NAMALWA (cell line): ENCODE results near the gene DPP7.
A peak's percentile ranks its signal among the peaks of the same experiment; 100 is the strongest.

Experiments used
- DNase-seq: peaks from one replicate; pipeline ENCODE4 v3.0.0-alpha.2; 2015; ENCODE audit warnings: low spot score

Gene DPP7

DNA sequence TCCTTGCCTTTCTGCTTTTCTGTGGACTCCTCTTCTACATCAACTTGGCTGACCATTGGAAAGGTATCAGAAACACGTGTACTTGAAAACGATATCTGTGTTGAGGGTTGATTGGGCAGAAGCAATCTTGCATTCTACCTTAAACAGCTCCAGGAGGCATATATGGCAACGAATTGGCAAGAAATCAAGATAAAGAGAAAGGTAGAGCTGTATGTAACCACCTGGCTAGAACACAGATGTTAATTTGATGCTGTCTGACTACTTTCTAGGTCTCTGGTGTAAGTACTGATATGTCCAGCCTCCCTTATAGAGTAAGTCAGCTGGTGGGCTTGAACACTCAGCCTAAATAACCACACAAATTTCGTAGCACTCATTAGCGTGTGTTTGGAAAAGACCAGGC, 26.4 kb downstream of the DPP7 start:
- no peak for DNase-seq

DNA sequence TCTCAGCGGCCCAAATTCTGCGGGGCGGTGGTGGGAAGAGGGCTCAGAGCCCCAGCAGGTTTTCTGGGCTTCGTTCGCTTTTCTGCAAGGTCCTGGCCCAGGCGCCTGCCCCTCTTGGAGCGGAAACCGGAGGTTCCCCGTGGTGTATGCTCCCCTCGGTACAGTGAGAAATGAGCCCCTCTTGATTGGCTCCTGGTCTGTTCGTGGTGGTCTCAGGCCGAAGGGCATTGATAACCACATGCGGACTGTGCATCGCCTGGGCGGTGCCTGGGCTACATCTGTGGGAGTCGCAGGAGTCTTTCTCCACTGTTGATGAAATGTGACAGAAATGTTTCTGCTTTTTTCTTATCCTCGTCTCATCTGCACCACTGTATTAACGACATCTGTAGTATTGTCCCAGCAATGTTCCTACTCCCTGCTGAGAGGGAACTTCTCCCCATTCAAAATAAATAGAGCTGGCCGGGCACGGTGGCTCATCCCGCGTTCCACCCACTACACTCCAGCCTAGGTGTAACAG, 27.1 kb downstream of the DPP7 start:
- DNase-seq, result no peak

DNA sequence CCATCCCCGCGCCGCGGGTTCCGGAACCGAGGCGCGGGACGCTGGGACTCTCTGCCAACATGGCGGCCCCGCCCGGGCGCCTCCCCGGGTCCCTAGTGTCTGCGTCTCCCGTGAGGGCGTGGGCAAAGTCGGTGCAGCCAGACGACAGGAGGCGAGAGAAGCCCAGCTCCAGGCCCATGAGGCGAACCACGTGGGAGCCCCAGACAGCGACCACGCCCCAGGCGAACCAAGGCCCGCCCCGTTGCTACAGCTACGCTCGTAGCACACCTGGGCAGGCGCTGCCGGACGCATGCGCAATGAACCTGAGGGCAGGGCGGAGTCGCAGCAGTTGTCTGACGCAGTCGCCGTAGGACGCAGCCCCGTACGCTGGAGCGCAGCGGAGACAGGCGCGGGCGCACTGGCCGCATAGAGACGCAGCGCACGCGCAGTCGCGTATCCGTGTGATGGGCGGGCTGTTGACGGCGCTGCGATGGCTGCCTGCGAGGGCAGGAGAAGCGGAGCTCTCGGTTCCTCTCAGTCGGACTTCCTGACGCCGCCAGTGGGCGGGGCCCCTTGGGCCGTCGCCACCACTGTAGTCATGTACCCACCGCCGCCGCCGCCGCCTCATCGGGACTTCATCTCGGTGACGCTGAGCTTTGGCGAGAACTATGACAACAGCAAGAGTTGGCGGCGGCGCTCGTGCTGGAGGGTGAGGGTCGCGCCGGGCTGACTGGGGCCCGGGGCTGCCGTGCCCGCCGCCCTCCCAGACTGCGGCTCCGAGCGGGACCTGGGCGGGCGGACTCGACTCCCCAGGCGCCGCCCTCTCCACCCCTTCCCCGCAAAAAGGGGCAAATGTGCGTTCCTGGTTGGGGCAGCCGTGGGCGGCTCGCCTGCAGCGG, 27.8 kb downstream of the DPP7 start, which contains the start of gene MAN1B1:
TSS of gene MAN1B1 (plus strand) at position 455 of the 878 bp plus-strand sequence. CDS start at position 470, 15 bp downstream.
- DNase-seq, result peak; percentile 99

DNA sequence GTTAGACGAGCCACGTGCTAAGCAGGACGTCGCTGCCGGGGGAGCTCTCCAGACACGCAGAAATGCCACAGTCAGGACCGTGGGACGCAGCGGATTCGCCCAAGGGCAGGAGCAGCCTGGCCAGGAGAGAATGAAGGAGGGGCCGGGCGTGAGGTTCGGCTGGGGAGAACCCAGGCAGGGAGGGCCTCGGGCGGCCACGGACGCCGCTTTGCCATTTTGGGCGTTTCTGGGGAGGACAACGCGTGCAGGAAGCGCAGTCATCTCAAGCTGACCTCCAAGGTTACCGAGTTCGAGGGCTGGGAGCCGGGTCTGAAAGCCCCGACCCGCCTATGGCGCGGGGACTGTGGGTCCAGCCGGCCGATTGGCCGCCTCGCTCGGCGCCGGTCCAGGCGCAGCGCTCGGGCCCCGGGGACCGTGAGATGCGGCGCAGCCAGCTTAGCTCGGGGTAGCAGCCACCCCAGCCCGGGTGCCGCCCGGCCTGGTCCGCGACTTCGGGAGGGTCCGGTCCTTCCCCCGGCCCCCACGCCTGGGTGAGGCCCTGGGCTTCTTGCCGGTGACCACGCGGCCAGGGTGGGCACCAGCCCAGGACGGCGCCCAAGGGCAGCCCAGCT, 28.5 kb downstream of the DPP7 start:
- DNase-seq, result peak; percentile 45

DNA sequence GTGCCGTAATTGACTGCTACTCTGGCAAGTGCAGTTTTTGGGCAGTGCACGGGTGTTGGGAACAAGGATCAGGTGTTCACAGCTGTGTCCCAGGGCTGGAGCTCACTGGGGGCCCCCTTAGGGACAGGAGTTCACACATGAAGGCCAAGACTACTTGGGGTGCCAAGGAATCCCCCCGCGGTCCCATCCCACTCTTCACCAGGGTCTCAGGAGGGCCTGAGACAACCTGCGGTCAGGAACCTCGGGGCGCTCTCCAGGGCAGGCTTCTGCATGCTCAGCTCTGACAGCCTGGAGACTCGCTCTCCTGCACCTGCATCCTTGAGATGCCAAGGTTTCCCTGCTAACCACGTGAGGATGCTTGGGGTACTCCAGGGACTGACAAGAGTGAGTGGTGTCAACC, 30.0 kb downstream of the DPP7 start:
- no peak for DNase-seq

DNA sequence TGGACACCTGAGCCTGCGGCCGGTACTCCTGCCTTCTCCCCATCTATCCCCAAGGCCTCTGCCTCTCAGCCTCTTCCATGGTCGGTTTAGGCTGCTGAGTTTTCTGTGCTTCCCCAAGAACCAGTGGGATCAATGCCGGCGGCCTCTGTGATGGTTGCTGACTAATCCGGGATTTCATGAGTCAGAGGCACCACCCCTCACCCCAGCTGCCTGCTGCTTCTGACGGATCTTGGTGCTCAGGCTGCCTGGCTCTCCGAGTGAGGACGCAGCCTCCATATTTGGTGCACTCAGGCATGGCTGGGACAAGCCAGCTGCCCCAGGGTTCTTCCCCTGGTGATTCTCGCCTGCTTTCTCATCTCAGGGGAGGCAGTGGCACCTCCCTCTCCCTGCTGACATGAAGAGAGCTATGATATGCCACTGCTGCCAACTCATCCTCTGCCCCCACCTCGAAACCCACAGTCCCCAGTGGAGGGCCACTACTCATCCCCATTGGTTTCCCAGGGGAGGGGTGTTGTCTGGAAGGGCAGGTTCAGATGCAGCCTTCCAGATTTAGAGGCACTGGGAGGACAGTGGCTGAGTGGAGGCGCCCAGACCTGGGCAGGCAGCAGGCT, 31.0 kb downstream of the DPP7 start:
- no peak for DNase-seq

DNA sequence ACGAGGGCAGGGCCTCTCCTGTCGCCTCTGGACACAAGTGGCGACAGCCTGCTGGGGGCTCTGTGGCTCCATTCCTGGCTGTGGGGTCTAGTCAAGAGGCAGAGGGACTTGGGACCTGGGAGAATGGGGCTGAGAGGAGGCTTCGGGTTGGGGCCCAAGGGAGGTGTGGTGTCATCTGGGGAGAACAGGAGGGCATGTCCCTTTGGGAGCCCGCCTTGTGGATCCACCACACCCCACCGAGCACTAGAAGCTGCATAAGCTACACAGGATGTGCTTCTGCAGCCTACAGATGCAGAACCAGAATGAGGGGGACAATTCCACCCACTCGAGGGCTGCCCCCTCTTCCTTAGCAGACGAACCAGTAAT, 31.6 kb downstream of the DPP7 start:
- DNase-seq, result no peak

DNA sequence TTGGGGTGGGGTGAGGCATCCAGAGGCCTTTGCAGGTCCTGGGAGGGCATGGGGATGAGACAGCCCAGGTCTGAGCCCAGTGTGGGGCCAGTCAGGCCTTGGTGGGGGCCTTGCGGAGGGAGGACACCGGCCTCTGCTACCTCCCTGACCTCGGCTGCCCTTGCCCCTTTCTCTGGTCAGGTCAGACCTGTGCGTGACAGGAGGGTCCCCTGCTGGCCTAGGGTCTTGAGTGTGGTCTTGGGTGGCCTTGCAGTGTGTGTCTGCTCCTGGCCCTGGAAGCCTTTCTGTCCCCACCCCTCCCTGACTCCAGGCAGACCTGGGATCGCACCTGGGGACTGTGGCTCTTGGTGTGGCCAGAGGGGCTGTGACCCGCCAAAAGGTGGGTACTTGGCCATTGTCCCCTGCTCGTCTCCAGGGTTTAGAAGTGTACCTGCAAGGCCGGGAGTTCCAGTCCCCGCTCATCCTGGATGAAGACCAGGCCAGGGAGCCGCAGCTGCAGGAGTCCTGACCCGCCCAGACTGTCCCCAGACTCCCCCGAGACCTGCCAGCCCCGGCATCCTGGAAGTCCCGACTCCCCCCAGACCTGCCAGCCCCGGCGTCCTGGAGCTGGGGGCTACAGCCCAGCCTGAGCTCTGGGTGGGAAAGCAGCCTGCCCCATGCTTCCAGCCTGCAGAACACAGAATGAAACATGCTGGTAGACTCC, 32.2 kb downstream of the DPP7 start:
- DNase-seq, result no peak

DNA sequence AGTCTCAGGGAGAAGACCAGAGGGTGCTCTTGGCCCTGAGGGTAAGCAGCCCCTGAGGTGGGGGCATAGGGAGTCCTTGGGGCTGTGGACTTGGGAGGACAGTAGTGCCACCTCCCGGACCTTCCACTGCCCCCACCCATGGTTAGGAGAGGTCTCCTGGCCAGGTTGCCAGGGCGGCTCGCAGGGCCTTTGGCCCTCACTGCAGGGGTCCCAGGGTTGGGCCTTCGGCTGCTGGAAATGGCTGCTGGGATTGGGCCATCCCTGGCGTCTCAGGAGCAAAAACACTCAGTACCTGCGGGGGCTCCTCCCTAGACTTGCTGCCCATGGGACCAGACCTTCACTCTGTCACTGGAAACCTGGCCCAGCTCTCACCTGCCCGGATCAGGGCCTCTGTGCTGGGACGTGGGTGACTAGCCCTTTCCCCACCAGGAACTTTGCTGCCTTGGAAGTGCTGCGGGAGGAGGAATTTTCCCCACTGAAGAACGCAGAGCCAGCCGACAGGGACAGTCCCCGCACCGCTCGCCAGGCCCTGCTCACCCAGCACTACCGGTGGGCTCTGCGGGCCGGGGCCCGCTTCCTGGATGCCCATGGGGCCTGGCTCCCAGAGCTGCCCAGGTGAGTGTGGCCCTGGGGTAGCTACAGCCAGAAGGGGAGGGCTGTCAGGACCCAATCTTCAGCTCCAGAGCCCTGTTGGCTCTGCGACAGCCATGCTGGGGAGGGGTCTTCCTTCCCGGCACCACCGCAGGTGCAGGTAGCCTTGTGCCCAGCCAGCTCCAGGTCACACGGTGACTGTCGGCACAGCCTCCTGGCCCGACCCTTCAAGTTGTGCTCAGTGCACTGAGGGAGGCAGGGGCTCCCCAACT, 34.0 kb downstream of the DPP7 start:
- no peak for DNase-seq

DNA sequence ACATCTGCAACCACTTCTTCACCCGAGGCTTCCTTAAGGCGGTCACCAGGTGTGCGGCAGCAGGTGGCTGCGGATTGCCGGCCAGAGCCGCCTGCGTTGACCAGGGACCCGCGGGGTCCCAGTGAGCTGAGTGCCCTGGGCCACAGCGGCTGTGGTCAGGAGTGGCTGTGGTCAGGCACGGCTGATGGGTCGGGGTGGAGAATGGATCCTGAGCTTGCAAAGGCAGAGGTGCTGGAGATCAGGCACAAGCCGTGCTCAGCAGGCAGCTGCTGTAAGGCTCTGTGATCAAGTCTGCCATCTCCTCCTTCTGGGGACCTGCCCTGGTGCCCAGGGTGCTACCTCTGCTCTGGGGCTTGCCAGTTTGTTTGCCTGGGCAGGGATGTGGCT, 35.1 kb downstream of the DPP7 start:
- DNase-seq, result no peak

DNA sequence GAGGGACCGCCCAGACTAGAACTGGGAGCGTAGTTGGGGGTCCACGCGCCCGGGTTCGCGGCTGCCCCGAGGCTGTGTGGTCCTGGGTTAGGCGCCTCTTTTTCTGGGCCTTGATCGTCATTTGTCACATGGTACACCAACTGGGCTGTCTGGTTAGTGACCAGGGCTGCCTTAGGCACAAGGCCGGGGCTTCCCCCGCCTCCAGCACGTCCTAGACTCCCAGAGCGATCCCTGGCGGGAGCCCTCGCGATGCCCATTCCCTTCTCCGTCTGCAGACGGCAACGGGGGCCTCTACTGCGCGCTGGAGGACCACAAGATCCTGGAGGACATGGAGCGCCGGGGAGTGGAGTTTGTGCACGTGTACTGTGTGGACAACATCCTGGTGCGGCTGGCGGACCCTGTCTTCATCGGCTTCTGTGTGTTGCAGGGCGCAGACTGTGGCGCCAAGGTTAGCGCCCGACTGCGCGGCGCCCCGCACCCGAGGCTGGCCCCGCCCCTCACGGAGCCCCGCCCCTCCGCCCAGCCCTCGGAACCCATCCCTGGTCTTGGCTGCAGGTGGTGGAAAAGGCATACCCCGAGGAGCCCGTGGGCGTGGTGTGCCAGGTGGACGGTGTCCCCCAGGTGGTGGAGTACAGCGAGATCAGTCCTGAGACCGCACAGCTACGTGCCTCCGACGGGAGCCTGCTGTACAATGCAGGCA, 35.7 kb downstream of the DPP7 start:
- no peak for DNase-seq

DNA sequence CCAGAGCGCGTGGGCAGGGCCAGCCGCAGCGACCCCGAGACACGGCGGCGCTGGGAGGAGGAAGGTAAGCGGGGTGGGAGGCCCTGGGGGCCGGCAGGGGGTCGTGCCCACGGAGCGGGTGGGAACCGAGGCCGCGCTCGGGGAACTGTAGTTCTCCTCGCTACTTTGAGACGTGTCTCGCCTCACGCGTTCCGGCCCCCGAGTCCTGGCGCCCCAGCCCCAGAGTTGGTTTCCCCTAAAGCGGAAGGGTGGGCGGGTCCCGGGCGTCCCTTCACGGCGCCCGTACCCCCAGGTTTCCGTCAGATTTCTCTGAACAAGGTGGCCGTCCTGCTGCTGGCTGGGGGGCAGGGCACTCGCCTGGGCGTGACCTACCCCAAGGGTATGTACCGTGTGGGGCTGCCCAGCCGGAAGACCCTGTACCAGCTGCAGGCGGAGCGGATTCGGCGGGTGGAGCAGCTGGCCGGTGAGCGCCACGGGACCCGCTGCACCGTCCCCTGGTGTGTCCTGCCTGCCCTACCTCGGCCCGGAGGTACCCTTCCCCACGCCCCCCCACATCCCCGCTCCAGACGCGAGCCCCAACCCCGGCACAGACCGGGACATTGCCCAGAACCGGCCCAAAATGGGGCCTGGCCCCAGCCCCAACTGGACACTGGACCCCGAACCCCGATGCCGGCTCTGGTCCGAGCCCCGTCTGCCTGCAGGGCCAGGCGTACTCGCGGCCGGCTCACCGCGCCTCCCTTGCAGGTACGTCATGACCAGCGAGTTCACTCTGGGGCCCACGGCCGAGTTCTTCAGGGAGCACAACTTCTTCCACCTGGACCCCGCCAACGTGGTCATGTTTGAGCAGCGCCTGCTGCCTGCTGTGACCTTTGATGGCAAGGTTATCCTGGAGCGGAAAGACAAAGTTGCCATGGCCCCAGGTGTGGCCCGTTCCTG, 36.5 kb downstream of the DPP7 start:
- DNase-seq, result peak; percentile 47

DNA sequence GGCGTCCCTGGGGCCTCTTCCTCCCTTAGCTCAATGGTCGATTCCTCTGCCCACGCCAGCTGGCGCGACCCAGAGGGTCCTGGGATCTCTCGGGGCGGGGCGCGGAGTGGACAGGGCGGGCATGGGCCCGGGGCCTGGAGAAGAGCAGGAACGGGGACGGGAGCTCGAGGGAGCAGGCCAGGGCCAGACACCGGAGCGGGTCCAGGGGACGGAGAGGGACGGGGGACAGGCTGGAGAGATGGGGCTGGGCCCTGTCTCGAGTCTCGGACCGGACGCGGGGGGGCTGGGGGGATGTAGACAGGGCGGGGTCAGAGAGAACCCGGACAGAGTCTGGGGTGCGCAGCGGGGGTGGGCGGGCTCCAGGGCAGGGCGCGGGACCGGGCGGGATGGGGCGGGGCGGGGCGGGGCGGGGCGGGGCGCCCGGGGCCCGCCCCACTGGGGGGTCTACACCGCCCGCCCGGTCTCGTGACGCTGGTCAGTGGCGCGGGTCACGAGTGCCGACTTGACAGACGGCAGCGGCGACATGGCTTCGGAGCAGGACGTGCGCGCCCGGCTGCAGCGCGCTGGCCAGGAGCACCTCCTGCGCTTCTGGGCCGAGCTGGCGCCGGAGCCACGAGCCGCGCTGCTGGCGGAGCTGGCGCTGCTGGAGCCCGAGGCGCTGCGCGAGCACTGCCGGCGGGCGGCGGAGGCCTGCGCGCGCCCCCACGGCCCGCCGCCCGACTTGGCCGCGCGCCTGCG, 37.4 kb downstream of the DPP7 start, which contains the start of gene UAP1L1:
TSS of gene UAP1L1 (plus strand) at position 508 of the 738 bp plus-strand sequence. CDS start at position 524, 16 bp downstream.
- peak; percentile 73 for DNase-seq

DNA sequence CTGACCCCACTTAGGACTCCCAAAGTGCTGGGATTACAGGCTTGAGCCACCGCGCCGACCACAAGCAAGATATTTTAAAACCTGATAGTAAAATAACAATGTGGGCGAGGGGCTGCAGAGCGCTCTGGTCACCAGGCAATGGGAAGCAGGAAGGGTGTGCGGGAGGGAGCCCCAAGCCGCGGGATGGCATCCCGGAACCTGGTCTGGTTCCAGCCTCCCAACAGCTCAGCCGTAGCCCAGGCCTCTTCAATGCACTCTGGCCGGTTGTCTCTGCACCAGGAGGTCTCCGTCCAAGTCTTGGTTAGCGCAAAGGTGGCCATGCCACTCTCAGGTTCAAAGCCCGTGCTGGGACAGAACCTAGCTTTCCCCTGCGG, 37.9 kb downstream of the DPP7 start:
- no peak for DNase-seq

DNA sequence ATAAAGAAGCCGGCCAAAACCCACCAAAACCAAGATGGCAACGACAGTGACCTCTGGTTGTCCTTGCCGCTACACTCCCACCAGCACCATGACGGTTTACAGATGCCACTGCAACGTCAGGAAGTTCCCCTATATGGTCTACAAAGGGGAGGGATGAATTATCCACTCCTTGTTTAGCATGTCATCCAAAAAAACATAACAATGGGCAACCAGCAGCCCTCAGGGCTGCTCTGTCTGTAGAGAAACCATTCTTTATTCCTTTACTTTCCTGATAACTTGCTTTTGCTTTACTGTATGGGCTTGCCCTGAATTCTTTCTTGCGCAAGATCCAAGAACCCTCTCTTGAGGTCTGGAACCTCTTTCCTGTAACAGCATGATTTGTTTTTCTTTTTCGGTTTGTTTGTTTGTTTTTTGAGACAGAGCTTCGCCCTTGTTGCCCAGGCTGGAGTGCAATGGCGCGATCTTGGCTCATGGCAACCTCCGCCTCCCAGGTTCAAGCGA, 39.2 kb downstream of the DPP7 start:
- DNase-seq, result no peak

DNA sequence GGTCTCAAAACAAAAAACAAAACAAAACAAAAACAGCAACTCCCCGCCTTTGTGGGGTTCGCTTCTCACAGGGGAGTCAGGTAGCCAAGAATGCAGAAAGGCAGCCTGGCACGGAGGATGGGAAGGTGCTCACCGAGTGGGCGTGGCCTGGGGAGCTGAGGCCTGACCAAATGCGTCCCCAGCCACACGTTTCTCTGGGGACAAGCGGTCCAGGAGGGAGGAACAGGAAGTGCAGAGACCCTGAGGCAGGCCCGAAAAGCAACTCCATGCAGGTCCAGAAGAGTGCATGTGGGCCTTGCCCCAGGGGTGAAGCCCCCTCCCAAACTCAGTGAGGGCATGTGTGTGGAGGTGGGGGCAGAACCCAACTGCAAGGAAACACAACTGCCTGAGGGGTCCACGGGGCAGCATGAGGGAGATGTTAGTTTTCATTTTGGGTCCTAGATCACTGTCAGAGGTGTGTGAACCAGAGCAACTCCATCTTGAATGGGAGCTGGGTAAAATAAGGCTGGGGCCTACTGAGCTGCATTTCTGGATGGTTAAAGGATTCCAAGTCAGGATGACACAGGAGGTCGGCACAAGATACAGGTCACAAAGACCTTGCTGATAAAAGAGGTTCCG, 39.8 kb downstream of the DPP7 start:
- DNase-seq, result no peak

DNA sequence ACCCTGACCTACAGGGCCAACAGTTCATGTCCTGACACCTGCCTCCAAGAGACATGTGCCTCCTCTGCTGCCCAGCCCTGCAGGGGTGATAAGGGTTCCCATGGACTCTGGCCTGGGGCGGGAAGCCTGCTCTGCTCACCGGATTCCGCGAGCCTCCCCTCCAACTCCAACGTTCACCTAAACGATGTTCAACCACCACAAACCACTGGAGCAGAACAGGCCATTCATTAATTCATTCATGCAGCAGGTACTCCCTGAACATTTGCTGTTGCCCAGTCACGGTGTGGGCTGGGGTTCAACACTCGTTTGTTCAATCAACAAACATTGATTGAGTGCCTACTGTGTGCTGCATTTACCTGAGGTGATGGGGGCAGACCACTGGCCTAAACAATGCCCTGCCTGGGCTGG, 40.5 kb downstream of the DPP7 start:
- no peak for DNase-seq

DNA sequence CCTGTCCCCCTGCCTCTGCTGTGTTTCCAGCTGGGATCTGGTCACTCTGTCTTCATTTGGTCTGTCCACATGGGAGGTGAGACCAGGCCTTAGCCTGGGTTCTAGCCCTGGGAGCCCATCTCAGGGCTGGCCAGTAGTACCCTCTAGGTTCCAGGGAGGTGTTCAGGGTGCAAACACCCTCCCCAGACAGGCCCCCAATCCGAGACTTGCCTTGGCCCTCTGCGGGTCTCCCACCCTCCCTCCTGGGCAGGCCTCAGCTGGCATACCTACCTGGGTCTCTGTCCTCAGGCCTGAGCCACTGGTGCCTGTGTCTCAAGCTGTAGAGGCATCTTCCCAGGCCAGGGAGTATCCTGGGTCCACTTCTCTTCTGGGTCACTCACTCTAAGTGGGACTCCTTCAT, 43.3 kb downstream of the DPP7 start:
- DNase-seq, result no peak
